Measurements from ENCODE around the gene STARD7.

DNA sequence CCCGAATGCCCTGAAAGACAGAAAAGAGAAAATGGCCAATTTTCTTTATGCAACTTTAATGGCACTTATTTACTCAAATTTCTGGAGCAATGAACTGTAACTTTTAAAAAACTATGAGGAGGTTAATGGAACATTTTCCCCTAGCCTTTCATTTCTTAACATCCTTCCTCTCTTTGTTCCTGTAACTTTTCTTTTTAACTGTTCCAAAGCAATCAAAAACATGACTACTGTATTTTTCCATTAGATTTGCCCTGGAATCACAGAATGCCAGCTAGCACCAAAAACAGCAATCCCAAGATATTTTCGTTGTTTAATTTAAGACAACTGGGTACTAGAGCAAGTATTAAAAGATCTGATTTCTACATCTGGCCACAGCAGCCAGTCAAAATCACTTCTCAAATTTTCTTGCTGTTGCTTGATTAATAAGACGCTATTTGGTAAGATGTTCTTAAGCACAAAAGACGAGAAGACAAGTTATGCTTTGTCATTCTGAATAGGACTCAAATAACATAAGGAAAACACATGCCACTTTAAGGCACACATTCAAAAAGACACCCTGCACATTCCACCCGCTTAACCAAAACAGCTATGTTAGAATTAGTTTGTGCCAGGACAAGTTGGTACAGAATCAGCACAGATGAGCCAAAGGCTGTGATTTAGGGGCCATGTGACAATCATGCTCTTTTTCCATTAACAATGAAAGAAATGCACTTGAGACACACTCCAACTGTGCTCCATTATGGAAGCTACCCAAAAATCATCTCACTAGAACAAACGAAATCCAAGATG, 3.6 kb downstream of the STARD7 start:
- TF ChIP-seq, protein P1, sequence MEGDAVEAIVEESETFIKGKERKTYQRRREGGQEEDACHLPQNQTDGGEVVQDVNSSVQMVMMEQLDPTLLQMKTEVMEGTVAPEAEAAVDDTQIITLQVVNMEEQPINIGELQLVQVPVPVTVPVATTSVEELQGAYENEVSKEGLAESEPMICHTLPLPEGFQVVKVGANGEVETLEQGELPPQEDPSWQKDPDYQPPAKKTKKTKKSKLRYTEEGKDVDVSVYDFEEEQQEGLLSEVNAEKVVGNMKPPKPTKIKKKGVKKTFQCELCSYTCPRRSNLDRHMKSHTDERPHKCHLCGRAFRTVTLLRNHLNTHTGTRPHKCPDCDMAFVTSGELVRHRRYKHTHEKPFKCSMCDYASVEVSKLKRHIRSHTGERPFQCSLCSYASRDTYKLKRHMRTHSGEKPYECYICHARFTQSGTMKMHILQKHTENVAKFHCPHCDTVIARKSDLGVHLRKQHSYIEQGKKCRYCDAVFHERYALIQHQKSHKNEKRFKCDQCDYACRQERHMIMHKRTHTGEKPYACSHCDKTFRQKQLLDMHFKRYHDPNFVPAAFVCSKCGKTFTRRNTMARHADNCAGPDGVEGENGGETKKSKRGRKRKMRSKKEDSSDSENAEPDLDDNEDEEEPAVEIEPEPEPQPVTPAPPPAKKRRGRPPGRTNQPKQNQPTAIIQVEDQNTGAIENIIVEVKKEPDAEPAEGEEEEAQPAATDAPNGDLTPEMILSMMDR (IDR thresholded peaks at IDR 0.05): no peak
- TF ChIP-seq POLR2A (IDR thresholded peaks at IDR 0.05): no peak
